Cerebellar cortex (tissue), 1 donor: ENCODE data around the gene PTPRM.

Experiments used
- DNase-seq: peaks from one replicate; pipeline ENCODE4 v3.0.0-alpha.2; 2015; ENCODE audit warnings: low spot score

PTPRM gene

GRCh38 chr18:8117006-8117371 lies 549.9 kb downstream of the PTPRM start:
- no peak for DNase-seq

- no peak for DNase-seq
Observed at GRCh38 chr18:8121101-8121500, 554.0 kb downstream of the PTPRM start.

GRCh38 chr18:8121942-8122480 lies 554.9 kb downstream of the PTPRM start:
- no peak for DNase-seq

GRCh38 chr18:8124232-8125146 lies 557.4 kb downstream of the PTPRM start:
- no peak for DNase-seq

GRCh38 chr18:8130096-8130495 lies 563.0 kb downstream of the PTPRM start:
- DNase-seq: no peak

- no peak for DNase-seq
Observed at GRCh38 chr18:8133032-8133431, 565.9 kb downstream of the PTPRM start.

GRCh38 chr18:8133888-8134287 lies 566.8 kb downstream of the PTPRM start:
- DNase-seq: no peak

- no peak for DNase-seq
Observed at GRCh38 chr18:8139127-8139527, 572.0 kb downstream of the PTPRM start.

GRCh38 chr18:8139891-8140406 lies 572.8 kb downstream of the PTPRM start:
- no peak for DNase-seq

GRCh38 chr18:8140841-8141501 lies 573.9 kb downstream of the PTPRM start:
- DNase-seq: no peak

GRCh38 chr18:8142131-8142711 lies 575.1 kb downstream of the PTPRM start:
- DNase-seq: no peak

GRCh38 chr18:8142932-8143331 lies 575.8 kb downstream of the PTPRM start:
- DNase-seq: no peak

GRCh38 chr18:8151181-8151580 lies 584.1 kb downstream of the PTPRM start:
- DNase-seq: no peak

- no peak for DNase-seq
Observed at GRCh38 chr18:8153887-8154583, 586.9 kb downstream of the PTPRM start.

GRCh38 chr18:8162802-8163201 lies 595.7 kb downstream of the PTPRM start:
- no peak for DNase-seq

GRCh38 chr18:8163286-8163959 lies 596.3 kb downstream of the PTPRM start:
- DNase-seq: no peak

GRCh38 chr18:8165095-8165494 lies 598.0 kb downstream of the PTPRM start:
- DNase-seq: no peak

- no peak for DNase-seq
Observed at GRCh38 chr18:8167026-8167425, 599.9 kb downstream of the PTPRM start.

- DNase-seq: no peak
Observed at GRCh38 chr18:8167673-8168072, 600.6 kb downstream of the PTPRM start.

GRCh38 chr18:8169722-8170121 lies 602.6 kb downstream of the PTPRM start:
- no peak for DNase-seq

- DNase-seq: no peak
Observed at GRCh38 chr18:8174771-8175170, 607.7 kb downstream of the PTPRM start.
